Fibroblast of lung (primary cell): ENCODE results near the gene FERMT1.

Experiments used
- EZH2 ChIP-seq: IDR thresholded peaks from 2 replicates; pipeline ENCODE4 v1.5.1; 2012; ENCODE audit warnings: low read length, control low read depth, mild to moderate bottlenecking; ENCODE audit errors: missing control alignments
- TF ChIP-seq, protein P1 (sequence below), 2 donors: IDR thresholded peaks in 1 of 2; conservative IDR thresholded peaks in 1 of 2; 1 replicate in 1 of 2; 2 replicates in 1 of 2; pipeline ENCODE4 v1.5.1; 2011 to 2012; ENCODE audit warnings: low read length in 2 of 2, control low read depth in 1 of 2, inconsistent platforms in 1 of 2, low read depth in 1 of 2, mild to moderate bottlenecking in 1 of 2

DNA sequence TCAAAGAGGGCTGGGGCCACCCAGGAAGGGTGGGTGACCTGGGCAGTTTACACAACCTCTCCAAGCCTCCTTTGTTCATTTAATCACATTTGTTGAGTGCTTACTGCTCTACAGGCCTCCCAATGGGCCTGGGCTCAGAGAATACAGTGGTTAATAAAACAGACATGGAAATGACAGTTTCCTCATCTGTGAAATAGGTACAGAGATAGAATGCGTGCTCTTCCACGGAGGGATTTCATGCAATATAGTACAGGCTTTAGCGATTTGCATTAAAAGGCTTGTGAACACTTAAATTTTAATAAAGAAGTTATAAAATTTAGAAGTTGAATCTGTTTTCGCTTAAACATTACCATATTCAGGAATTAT lies 802 bp upstream of the FERMT1 start:
- TF ChIP-seq, protein P1, sequence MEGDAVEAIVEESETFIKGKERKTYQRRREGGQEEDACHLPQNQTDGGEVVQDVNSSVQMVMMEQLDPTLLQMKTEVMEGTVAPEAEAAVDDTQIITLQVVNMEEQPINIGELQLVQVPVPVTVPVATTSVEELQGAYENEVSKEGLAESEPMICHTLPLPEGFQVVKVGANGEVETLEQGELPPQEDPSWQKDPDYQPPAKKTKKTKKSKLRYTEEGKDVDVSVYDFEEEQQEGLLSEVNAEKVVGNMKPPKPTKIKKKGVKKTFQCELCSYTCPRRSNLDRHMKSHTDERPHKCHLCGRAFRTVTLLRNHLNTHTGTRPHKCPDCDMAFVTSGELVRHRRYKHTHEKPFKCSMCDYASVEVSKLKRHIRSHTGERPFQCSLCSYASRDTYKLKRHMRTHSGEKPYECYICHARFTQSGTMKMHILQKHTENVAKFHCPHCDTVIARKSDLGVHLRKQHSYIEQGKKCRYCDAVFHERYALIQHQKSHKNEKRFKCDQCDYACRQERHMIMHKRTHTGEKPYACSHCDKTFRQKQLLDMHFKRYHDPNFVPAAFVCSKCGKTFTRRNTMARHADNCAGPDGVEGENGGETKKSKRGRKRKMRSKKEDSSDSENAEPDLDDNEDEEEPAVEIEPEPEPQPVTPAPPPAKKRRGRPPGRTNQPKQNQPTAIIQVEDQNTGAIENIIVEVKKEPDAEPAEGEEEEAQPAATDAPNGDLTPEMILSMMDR (conservative IDR thresholded peaks at IDR 0.05 in 1 of 2, IDR thresholded peaks at IDR 0.05 in 1 of 2; ENCODE audit: low read depth in 1 of 2, low read length in 2 of 2) = no peak
- TF ChIP-seq EZH2 = no peak
